Endometrial microvascular endothelial cells (primary cell): Measurements from ENCODE around the gene ITGB3. TPM values are rescaled to one million over a fixed set of nuclear protein-coding genes. Genes with fewer than 3 reads are reported as not detected.

Experiments
- in situ Hi-C: cut with HindIII; loops from 2 replicates; pipeline ENCODE4 v1.10.0; 2017; ENCODE audit warnings: low sequenced_read_pairs, low pct_unique_long_range_greater_than_20kb; ENCODE audit errors: inconsistent ontology term
- total RNA-seq: library from RNA; depleted of rRNA; stranded (reverse); fragments of >200 nt; gene quantifications from one replicate; pipeline ENCODE4 v1.2.3, GENCODE V29; 2015; ENCODE audit errors: inconsistent ontology term

The ITGB3 gene
- total RNA-seq, 1 donor from 2014 or later = 54.7 TPM

- in situ Hi-C loops = no loop called here
Observed at GRCh38 chr17:47239619-47239966, 14.0 kb upstream of the ITGB3 start.

DNA sequence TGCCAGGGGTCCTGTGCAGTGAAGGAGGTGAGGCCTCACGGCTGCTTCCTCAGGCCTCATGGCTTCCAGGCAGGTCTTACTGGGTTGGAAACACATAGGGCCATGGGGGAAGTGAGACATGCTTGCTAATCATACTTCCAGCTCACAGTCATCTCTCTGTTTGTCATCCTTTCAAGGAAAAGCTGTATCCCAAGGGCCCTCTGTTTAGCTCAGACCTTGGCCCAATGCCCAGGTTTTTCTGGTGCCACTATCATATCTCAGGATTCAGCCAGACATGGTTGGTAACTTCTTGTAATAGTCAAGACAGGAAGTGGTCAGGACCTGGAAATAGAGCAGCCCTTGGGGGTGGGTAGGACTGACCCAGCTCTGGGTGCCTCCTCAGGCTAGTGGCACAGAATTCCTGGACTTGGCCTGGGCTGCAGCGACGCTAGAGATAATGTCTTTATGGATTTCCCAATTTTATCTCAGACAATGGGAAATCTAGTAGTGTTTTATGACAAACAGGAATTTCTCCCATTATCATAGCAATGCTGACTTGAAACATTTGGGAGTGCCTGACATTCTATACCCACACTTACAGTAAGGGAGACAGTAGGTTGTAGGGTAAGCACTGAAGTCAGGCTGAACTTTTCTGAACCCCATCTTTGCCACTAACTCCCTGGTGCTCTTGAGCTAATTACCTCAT lies 13.5 kb upstream of the ITGB3 start:
- in situ Hi-C loops = no loop called here

DNA sequence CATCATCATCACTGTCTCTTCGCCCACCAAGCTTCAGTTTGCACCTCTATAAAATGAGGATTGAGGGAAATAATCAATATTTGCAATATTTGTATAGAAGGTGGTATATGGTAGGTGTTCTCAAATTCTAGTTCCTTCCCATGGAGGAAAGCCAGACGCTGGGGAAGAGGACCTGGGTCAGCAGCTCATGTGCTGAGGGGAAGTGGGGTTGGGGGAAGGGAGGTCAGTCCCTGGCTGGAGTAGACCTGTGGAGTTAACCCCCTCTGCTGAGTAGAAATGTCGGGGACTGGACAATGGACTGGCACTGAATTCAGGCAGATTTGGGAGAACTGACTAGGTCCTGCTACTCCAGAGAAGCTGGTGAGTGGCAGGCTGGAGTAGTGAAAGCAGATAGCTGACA lies 12.8 kb upstream of the ITGB3 start:
- in situ Hi-C loops = no loop called here

- in situ Hi-C loops = no loop called here
Observed at GRCh38 chr17:47242648-47243047, 11.0 kb upstream of the ITGB3 start.

DNA sequence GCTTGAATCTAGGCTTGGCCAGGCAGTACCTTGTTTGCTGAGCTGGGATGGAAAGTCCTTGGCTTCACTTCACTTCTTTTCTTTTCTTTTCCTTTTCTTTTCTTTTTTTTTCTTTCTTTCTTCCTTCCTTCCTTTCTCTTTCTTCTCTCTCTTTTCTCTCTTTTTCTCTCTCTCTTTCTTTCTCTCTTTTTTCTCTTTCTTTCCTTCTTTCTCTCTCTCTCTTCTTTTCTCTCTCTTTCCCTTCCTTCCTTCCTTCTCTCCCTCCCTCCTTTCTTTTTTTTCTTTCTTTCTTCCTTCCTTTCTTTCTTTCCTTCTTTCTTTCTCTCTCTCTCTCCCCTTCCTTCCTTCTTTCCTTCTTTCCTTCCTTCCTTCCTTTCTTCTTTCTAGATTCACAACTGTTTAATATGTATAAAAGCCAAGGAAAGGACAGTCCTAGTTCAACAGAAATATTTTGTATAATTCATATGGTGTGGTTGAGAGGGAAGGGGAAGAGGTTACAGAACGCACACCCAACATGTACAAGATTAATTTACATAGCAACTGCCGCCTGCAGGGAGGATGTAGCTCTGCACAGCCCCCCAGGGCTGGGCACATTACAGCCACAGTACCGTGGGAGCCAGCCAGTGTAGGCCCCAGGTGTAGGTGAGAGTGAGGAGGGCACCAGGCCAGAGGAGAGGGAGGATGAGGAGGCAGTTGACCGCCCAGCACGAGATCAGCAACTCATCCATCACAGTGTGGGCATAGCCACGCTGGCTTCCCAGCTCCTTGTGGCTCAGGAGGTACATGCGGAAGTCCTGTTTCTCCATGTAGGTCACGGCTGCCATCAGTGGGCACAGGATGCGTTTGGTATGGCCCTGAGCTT lies 9.7 kb upstream of the ITGB3 start:
- in situ Hi-C loops = no loop called here

- in situ Hi-C loops = no loop called here
Observed at GRCh38 chr17:47244697-47245096, 8.9 kb upstream of the ITGB3 start.

DNA sequence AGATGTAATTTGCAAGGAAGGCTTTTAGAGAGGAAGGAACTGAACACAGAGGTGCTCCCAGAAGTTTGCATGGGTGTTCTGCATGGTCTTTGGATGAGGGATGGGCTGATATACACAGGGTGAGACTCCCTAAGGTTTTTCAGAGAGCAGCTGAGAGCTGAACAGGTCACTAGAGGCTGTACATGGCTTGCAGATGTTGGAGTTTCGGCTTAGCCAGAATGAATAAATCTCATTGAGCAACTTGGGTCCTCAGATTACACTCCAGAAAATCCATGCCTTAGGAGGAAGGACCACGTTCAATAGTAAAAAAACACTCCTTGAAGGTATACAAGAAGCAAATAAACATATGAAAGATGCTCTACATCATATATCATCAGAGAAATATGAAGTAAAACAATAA lies 7.5 kb upstream of the ITGB3 start:
- in situ Hi-C loops = no loop called here

GRCh38 chr17:47250855-47251254 lies 2.8 kb upstream of the ITGB3 start:
- in situ Hi-C loops = no loop called here

- in situ Hi-C loops = no loop called here
Observed at GRCh38 chr17:47251421-47251940, 2.1 kb upstream of the ITGB3 start.

- in situ Hi-C loops = no loop called here
Observed at GRCh38 chr17:47252209-47252608, 1.4 kb upstream of the ITGB3 start.

GRCh38 chr17:47252766-47253512 lies 688 bp upstream of the ITGB3 start:
- in situ Hi-C loops = no loop called here

DNA sequence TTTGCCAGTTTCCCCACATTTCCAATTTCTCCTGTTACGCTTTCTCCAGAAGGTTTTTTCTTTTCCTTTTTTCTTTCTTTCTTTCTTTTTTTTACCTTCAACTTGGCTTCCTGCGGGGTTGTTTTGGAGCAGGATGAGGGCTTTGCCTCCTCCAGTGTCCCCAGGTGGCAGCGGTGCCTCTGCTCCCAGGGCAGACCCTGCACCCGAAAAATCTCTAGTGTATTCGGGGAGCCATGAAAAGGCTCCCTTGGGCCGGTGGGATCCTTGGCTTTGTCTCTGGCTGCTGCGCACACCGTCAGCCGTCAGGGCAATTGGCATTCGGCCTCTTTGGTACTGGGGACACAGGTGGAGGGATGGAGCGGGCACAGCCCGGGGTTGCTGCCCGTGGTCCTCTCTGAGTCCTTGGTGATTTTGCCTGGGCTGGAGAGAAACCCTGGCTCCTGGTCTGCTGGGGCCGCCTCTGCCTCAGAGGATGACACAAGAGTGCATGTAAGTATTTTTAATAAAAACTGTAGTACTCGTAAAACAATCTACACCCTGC lies 846 bp downstream of the ITGB3 start:
- in situ Hi-C loops = no loop called here

DNA sequence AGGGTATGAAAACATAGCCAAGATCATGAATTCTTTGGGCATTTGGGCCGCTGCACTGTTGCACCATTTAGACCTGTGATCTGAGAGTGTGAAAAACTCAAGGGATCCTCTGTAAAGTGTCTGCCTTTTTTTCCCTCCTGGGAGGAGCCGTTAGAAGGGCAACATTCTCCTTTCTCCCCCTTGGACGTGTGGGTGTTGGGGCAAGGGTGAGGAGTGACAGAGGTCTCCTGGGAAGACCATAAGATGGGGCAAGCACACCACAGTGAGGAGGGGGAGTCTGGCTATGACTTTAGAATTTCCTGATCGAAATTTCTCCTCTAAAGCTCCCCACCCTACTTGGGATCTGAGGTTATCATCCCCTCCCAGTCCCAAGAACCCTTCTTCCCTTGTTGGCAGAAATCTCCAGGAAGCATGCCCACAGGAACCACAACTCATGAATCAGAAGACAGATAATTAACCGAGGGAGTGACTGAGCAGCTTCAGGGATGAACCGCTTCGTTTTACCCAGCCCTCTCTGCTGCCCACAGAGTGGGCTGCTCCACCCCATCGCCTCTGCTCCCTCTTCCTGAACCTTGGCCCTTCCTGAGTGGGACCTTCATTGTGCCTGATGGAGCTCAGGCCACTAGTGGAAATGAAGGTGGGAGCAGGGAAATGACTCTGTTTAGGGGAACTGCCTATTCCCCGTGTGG lies 4.2 kb downstream of the ITGB3 start:
- in situ Hi-C loops = no loop called here

GRCh38 chr17:47262586-47262985 lies 9.0 kb downstream of the ITGB3 start:
- in situ Hi-C loops = no loop called here

- in situ Hi-C loops = no loop called here
Observed at GRCh38 chr17:47264166-47264565, 10.5 kb downstream of the ITGB3 start.

- in situ Hi-C loops = no loop called here
Observed at GRCh38 chr17:47265983-47266541, 12.4 kb downstream of the ITGB3 start.

DNA sequence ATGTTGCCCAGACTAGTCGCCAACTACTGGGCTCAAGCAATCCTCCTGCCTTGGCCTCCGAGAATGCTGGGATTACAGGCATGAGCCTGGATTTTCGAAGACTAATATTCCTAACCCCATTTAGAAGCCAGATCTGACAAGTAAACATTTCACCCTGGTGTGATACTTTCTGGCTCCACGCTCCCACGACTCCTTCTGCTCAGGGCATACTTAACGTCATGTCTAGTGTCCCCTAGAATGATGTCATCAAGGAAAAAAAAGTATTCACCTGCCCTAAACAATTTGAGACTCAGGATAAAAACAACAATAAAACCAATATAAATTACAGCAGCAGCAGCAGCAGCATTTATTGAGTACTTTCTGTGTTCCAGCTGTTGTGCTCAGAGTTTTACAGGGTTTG lies 13.2 kb downstream of the ITGB3 start:
- in situ Hi-C loops = no loop called here

DNA sequence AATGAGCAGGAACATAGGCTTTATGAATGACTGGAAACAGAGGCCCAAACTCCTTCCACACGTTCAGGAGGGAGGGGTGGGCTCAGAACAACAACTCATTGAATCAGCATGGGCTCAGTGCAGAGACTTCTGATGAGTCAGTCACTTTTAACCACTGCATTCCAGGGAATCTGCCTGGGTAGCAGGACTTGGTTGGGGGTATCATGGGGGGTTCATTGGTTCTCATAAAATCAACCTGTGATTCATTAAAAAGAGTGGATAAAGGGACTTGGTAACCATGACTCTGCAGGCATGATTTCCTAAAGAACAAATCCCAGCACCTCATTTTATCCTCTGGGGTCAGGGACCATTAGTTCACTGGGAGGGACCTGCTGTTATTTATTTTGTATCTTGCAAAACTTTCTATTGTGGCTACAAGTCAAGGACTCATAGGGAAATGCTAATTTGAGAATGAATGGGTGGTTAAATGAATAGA lies 13.8 kb downstream of the ITGB3 start:
- in situ Hi-C loops = no loop called here
